Transverse colon (tissue), 4 donors: ENCODE measurements around the gene CPAMD8.

ENCODE experiments used
- CTCF ChIP-seq, 5 experiments: fragments of 200-600 bp in 3 of 5; fragments of 450-650 bp in 2 of 5; sonication (generic) in 3 of 5; IDR thresholded peaks; 1 replicate in 2 of 5; 2 replicates in 3 of 5; pipeline ENCODE4 v1.5.1; 2016 to 2017; ENCODE audit warnings: antibody characterized with exemption in 5 of 5, inconsistent platforms in 3 of 5, mild to moderate bottlenecking in 2 of 5, moderate library complexity in 1 of 5
- POLR2A ChIP-seq: fragments of 450-650 bp; IDR thresholded peaks from one replicate; pipeline ENCODE4 v1.6.1; 2016; ENCODE audit warnings: antibody characterized with exemption, mild to moderate bottlenecking, moderate library complexity
- POLR2AphosphoS5 ChIP-seq, 3 donors: sonication (generic); formaldehyde crosslinking; IDR thresholded peaks; one replicate each; pipeline ENCODE4 v1.6.1; 2016; ENCODE audit warnings: antibody characterized with exemption in 3 of 3

- TF ChIP-seq CTCF (IDR thresholded peaks at IDR 0.05) (no peak), POLR2A (no peak), POLR2AphosphoS5 (IDR thresholded peaks at IDR 0.05) (peak; percentile 50 to 86 (median 81))
Observed at GRCh38 chr19:17075035-17075863, 48.6 kb upstream of the CPAMD8 start, which contains the start of the genes HAUS8 and MYO9B.
